Body of pancreas (tissue), 4 donors: ENCODE data around the gene TGFBR3. TPM values are rescaled to one million over a fixed set of nuclear protein-coding genes. Genes with fewer than 3 reads are reported as not detected.
A peak's percentile ranks its signal among the peaks of the same experiment; 100 is the strongest.

Experiments used
- ATAC-seq: fragments of 150-250 bp; one replicate; pipeline ENCODE4 v1.9.1; 2016
- DNase-seq, 4 donors: peaks; one replicate each; pipeline ENCODE4 v3.0.0-alpha.2; 2019
- H3K27ac ChIP-seq, 4 donors: fragments of 200-600 bp; sonication (generic); 1 replicate in 3 of 4; 2 replicates in 1 of 4; pipeline versions ENCODE4 v1.5.1 to v1.6.1; 2016 to 2019; ENCODE audit warnings: mild to moderate bottlenecking in 1 of 4, mixed read lengths in 1 of 4, moderate library complexity in 1 of 4
- H3K27me3 ChIP-seq, 2 donors: fragments of 200-600 bp; sonication (generic); one replicate each; pipeline ENCODE4 v1.6.0; 2016; ENCODE audit warnings: mild to moderate bottlenecking in 1 of 2
- H3K36me3 ChIP-seq, 2 donors: fragments of 200-600 bp; sonication (generic); replicated peaks in 1 of 2; 2 replicates each; pipeline ENCODE4 v1.5.1; 2016; ENCODE audit warnings: low read depth in 2 of 2; ENCODE audit not compliant: insufficient read depth in 1 of 2
- H3K4me1 ChIP-seq: fragments of 200-600 bp; sonication (generic); one replicate; pipeline ENCODE4 v1.6.0; 2016
- H3K4me3 ChIP-seq, 2 donors: fragments of 200-600 bp; sonication (generic); 1 replicate in 1 of 2; 2 replicates in 1 of 2; pipeline ENCODE4 v1.5.1; 2016 to 2019
- H3K9me3 ChIP-seq, 3 donors: fragments of 200-600 bp; sonication (generic); 1 replicate in 2 of 3; 2 replicates in 1 of 3; pipeline ENCODE4 v1.5.1; 2016
- POLR2A ChIP-seq, 3 donors: fragments of 450-650 bp; IDR thresholded peaks; one replicate each; pipeline ENCODE4 v1.6.1; 2016; ENCODE audit warnings: antibody characterized with exemption in 3 of 3, mild to moderate bottlenecking in 2 of 3
- WGBS, 2 donors: methylation state at CpG; one replicate each; pipeline ENCODE4 v1.1.5; 2017; 5-methylcytosine and 5-hydroxymethylcytosine counted together
- intact Hi-C: fragments of 100-400 bp; cut with DNase I; formaldehyde crosslinking; loops from one replicate; pipeline ENCODE4 v1.15.1; 2023
- total RNA-seq, 2 donors: library from RNA; depleted of rRNA; stranded (reverse); fragments of >200 nt; gene quantifications; one replicate each; pipeline ENCODE4 v1.1.0, GENCODE V29; 2016
- TF ChIP-seq, protein P1 (sequence below), 7 experiments: fragments of 450-650 bp in 4 of 7; fragments of 200-600 bp in 3 of 7; sonication (generic) in 3 of 7; IDR thresholded peaks; one replicate each; pipeline ENCODE4 v1.5.1; 2016 to 2019; ENCODE audit warnings: antibody characterized with exemption in 7 of 7

The TGFBR3 gene
- total RNA-seq, 2 donors from 2014 or later = 52.4 to 63.6 TPM

DNA sequence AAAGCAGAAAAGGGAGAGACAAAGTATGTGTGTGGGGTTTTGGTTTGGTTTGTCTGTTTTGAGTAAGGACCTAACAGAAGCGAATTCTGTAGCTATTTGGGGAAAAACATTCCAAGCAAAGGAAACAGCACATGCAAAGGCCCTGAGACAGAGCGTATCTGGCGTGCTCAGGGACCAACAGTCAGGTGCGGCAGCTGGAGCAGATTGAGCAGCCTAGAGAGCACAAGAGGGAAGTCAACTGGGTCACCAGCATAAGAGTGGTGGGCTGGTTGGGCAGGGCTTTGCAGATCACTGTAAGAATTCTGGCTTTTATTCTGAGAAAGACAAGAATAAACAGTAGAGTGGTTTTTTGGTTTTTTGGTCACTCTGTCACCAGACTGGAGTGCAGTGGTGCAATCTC lies 11.8 kb downstream of the TGFBR3 start:
- H3K9me3 ChIP-seq = no peaks in the 10 kb centered on the region
- no peaks in the 10 kb centered on the region for H3K36me3 ChIP-seq
- TF ChIP-seq, protein P1, sequence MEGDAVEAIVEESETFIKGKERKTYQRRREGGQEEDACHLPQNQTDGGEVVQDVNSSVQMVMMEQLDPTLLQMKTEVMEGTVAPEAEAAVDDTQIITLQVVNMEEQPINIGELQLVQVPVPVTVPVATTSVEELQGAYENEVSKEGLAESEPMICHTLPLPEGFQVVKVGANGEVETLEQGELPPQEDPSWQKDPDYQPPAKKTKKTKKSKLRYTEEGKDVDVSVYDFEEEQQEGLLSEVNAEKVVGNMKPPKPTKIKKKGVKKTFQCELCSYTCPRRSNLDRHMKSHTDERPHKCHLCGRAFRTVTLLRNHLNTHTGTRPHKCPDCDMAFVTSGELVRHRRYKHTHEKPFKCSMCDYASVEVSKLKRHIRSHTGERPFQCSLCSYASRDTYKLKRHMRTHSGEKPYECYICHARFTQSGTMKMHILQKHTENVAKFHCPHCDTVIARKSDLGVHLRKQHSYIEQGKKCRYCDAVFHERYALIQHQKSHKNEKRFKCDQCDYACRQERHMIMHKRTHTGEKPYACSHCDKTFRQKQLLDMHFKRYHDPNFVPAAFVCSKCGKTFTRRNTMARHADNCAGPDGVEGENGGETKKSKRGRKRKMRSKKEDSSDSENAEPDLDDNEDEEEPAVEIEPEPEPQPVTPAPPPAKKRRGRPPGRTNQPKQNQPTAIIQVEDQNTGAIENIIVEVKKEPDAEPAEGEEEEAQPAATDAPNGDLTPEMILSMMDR (IDR thresholded peaks at IDR 0.05) = no peak
- no peak for TF ChIP-seq POLR2A (IDR thresholded peaks at IDR 0.05)
- DNase-seq (no peak), ATAC-seq (no peak)
- H3K4me3 ChIP-seq = no peak overlapping the region
- H3K27me3 ChIP-seq = no peaks in the 10 kb centered on the region
- H3K27ac ChIP-seq = no peak overlapping the region
- intact Hi-C loops = no loop called here
- H3K4me1 ChIP-seq = peaks cover 25% of the 10 kb centered on the region
- WGBS, 2 donors = 96 to 98% methylated on average over 4 of the region's 4 CpGs

DNA sequence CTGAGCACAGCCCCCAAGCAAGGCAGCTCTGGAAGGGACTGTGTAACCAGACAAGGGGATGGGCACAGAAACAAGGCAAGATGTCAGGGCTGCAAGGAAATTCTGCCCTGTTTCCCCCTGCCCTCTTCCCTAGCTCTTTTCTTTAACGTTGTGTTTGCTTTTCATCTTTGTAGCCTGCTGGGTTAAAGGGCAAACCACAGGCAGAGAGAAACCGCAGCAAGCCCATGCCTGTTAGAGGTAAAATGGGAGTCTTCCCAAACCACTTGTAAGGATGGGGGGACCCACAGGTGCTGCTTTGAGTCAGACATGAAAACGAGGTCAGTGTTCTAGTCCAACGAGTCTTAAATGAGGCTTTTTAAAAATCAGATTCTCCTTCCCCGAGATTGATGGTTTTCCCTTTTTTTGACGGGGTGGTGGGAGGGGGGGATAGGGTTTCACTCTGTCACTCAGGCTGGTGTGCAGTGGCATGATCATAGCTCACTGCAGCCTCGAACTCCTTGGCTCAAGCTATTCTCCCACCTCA lies 13.3 kb downstream of the TGFBR3 start:
- H3K27ac ChIP-seq = no peak overlapping the region
- H3K4me1 ChIP-seq = peaks cover 13% of the 10 kb centered on the region
- no peaks in the 10 kb centered on the region for H3K27me3 ChIP-seq
- no peaks in the 10 kb centered on the region for H3K9me3 ChIP-seq
- DNase-seq (no peak), ATAC-seq (no peak)
- no peaks in the 10 kb centered on the region for H3K36me3 ChIP-seq
- 56 to 59% methylated on average over 7 of the region's 7 CpGs for WGBS, 2 donors
- intact Hi-C loops = no loop called here
- H3K4me3 ChIP-seq = no peak overlapping the region
- TF ChIP-seq, protein P1 (IDR thresholded peaks at IDR 0.05) = no peak

DNA sequence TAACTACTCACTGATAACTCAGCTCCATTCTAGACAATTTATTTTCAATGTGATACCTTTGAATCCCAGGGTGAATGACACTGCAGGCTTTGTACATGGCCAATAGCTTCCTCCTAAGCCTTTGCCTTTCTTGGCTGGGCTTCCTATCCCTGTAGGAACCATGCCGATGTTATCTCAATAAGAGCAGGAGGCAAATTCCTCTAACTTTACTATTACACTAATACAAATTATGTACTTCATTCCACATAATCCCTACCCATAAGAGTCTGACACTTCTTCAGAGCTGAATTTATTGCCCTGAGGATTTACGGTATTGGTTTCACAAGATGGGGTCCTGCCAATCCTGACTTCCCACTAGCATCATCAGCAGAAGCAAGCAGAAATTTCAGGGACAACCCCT lies 14.0 kb downstream of the TGFBR3 start:
- TF ChIP-seq, protein P1 (IDR thresholded peaks at IDR 0.05) = no peak
- no peak for TF ChIP-seq POLR2A (IDR thresholded peaks at IDR 0.05)
- Histone ChIP-seq H3K9me3 (no peaks in the 10 kb centered on the region), H3K27me3 (no peaks in the 10 kb centered on the region), H3K4me1 (peaks cover 13% of the 10 kb centered on the region), H3K4me3 (no peak overlapping the region), H3K36me3 (no peaks in the 10 kb centered on the region), H3K27ac (no peak overlapping the region)
- intact Hi-C loops = no loop called here
- no peak for DNase-seq
- 38 to 48% methylated on average over 2 of the region's 2 CpGs for WGBS, 2 donors
- ATAC-seq = peak; percentile 47

DNA sequence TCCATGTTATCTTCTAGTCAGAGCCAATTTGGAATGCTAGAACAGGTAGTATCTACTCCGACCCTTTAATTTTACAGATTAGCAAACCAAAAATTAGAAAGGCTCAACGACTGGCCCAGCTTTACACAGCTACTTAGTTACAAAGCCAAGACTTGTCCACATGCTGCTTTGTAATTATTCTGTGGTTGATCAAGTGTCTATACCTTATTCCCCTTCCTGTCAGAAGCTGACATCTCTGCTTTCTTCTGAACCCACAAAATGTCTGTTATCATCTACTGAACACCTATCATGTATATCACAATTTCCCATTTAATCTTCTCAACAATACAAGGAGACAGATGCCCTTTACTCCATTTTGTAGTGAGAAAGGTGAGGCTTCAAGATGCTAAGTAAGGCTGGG lies 15.6 kb downstream of the TGFBR3 start:
- 39 to 55% methylated on average over 2 of the region's 2 CpGs for WGBS, 2 donors
- DNase-seq (no peak), ATAC-seq (no peak)
- Histone ChIP-seq H3K4me3 (no peak overlapping the region), H3K36me3 (no peaks in the 10 kb centered on the region), H3K27me3 (no peaks in the 10 kb centered on the region), H3K9me3 (no peaks in the 10 kb centered on the region), H3K4me1 (peaks cover 13% of the 10 kb centered on the region), H3K27ac (no peak overlapping the region)
- intact Hi-C loops = no loop called here
- TF ChIP-seq POLR2A (IDR thresholded peaks at IDR 0.05) = no peak
- TF ChIP-seq, protein P1 (IDR thresholded peaks at IDR 0.05) = no peak

DNA sequence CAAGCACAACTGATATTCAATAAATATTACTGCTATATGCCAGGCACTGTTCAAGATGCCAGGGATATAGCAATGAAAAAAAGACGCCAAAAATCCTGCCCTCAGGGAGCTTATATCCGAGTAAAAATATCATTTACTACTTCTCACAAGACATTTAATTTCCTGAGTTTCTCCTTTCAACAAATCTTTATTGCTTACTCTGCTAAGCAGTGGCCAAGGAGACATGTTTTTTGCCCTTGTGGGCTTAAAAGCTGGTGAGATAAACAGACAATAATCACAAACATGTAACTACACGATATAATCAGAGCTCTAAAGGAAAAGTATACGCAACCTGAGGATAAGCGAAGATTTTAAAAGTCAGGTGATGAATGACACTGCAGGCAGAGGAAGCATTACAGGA lies 19.5 kb downstream of the TGFBR3 start:
- no peaks in the 10 kb centered on the region for H3K27me3 ChIP-seq
- DNase-seq (no peak), ATAC-seq (no peak)
- intact Hi-C loops = no loop called here
- H3K4me3 ChIP-seq = no peak overlapping the region
- H3K4me1 ChIP-seq = no peaks in the 10 kb centered on the region
- TF ChIP-seq, protein P1 (IDR thresholded peaks at IDR 0.05) = no peak
- no peak for TF ChIP-seq POLR2A (IDR thresholded peaks at IDR 0.05)
- no peak overlapping the region for H3K27ac ChIP-seq
- 79 to 80% methylated on average over 5 of the region's 5 CpGs for WGBS, 2 donors
- no peaks in the 10 kb centered on the region for H3K36me3 ChIP-seq
- H3K9me3 ChIP-seq = no peaks in the 10 kb centered on the region
